Spinal cord (tissue), 10 donors: ENCODE measurements around the gene OMA1. TPM values are rescaled to one million over a fixed set of nuclear protein-coding genes. Genes with fewer than 3 reads are reported as not detected.

Source experiments
- DNase-seq, 6 donors: peaks; one replicate each; pipeline versions ENCODE4 v3.0.0 to v3.0.0-alpha.2; 2013 to 2015; ENCODE audit warnings: low spot score in 6 of 6, low read depth in 4 of 6
- H3K27ac ChIP-seq: one replicate; pipeline ENCODE4 v1.5.1; 2013; ENCODE audit warnings: low read depth, low read length, control low read depth
- H3K27me3 ChIP-seq: one replicate; pipeline ENCODE4 v1.6.1; 2013; ENCODE audit warnings: low read length; ENCODE audit not compliant: control insufficient read depth, insufficient read depth
- H3K36me3 ChIP-seq: one replicate; pipeline ENCODE4 v1.6.1; 2013; ENCODE audit warnings: low read length; ENCODE audit not compliant: control insufficient read depth, insufficient read depth
- H3K4me1 ChIP-seq: one replicate; pipeline ENCODE4 v1.6.1; 2013; ENCODE audit warnings: low read length; ENCODE audit not compliant: control insufficient read depth, insufficient read depth
- H3K4me3 ChIP-seq: one replicate; pipeline ENCODE4 v1.5.1; 2013; ENCODE audit warnings: low read depth, low read length, control low read depth
- H3K9me3 ChIP-seq: one replicate; pipeline ENCODE4 v1.6.1; 2013; ENCODE audit warnings: low read length; ENCODE audit not compliant: control insufficient read depth, insufficient read depth
- WGBS: methylation state at CpG from one replicate; pipeline ENCODE4 v1.1.5; 2013; ENCODE audit warnings: missing lambda C conversion rate; ENCODE audit not compliant: insufficient coverage; 5-methylcytosine and 5-hydroxymethylcytosine counted together
- polyA plus RNA-seq, 2 donors: library from polyadenylated mRNA; unstranded; fragments of 120-200 nt; gene quantifications; one replicate each; pipeline ENCODE4 v1.2.1, GENCODE V29; 2013; ENCODE audit not compliant: insufficient read length in 2 of 2
- total RNA-seq, 2 donors: library from RNA; depleted of rRNA in 1 of 2; stranded (reverse); fragments of 120-200 nt in 1 of 2; fragments of >200 nt in 1 of 2; gene quantifications; one replicate each; pipeline versions ENCODE4 v1.2.3 to v1.2.4, GENCODE V29; 2013 to 2014
- donor health status: healthy.

Gene OMA1
- total and polyA plus RNA-seq, 4 donors, result 11.3 to 48.0 (median 21.7) TPM

- DNase-seq, result peak in 2 of 6 donors; percentile 77 to 86
- Histone ChIP-seq H3K4me1 (peaks cover 7% of the 10 kb centered on the region), H3K9me3 (no peaks in the 10 kb centered on the region), H3K27me3 (no peaks in the 10 kb centered on the region), H3K36me3 (no peaks in the 10 kb centered on the region), H3K27ac (no peak overlapping the region), H3K4me3 (no peak overlapping the region)
- WGBS, result 65% methylated on average over 4 of the region's 6 CpGs
Observed at GRCh38 chr1:58442114-58442513, 104.4 kb downstream of the OMA1 start.

- Histone ChIP-seq H3K27ac (no peak overlapping the region), H3K4me1 (peaks cover 7% of the 10 kb centered on the region), H3K4me3 (no peak overlapping the region), H3K27me3 (no peaks in the 10 kb centered on the region), H3K9me3 (no peaks in the 10 kb centered on the region), H3K36me3 (no peaks in the 10 kb centered on the region)
- 25% methylated on average over 2 of the region's 10 CpGs for WGBS
- DNase-seq, result peak in 2 of 6 donors; percentile 62 to 77
Observed at GRCh38 chr1:58441699-58442098, 104.8 kb downstream of the OMA1 start.

GRCh38 chr1:58440696-58441095 lies 105.8 kb downstream of the OMA1 start:
- no peak for DNase-seq
- H3K4me3 ChIP-seq, result no peak overlapping the region
- H3K27ac ChIP-seq, result no peak overlapping the region
- WGBS, result 52% methylated on average over 4 of the region's 5 CpGs
- H3K4me1 ChIP-seq, result peaks cover 7% of the 10 kb centered on the region
- H3K36me3 ChIP-seq, result no peaks in the 10 kb centered on the region
- no peaks in the 10 kb centered on the region for H3K9me3 ChIP-seq
- no peaks in the 10 kb centered on the region for H3K27me3 ChIP-seq

- no peaks in the 10 kb centered on the region for H3K36me3 ChIP-seq
- no peaks in the 10 kb centered on the region for H3K27me3 ChIP-seq
- no peaks in the 10 kb centered on the region for H3K9me3 ChIP-seq
- H3K4me3 ChIP-seq, result no peak overlapping the region
- peaks cover 7% of the 10 kb centered on the region for H3K4me1 ChIP-seq
- no peak overlapping the region for H3K27ac ChIP-seq
- DNase-seq, result no peak
- 89% methylated on average over 3 of the region's 4 CpGs for WGBS
Observed at GRCh38 chr1:58439946-58440345, 106.6 kb downstream of the OMA1 start.

GRCh38 chr1:58438468-58438867 lies 108.1 kb downstream of the OMA1 start:
- H3K27me3 ChIP-seq, result no peaks in the 10 kb centered on the region
- H3K36me3 ChIP-seq, result no peaks in the 10 kb centered on the region
- H3K27ac ChIP-seq, result no peak overlapping the region
- H3K4me1 ChIP-seq, result peaks cover 7% of the 10 kb centered on the region
- H3K9me3 ChIP-seq, result no peaks in the 10 kb centered on the region
- H3K4me3 ChIP-seq, result no peak overlapping the region
- no peak for DNase-seq
- 64% methylated on average over 6 of the region's 6 CpGs for WGBS

GRCh38 chr1:58437623-58438022 lies 108.9 kb downstream of the OMA1 start:
- WGBS, result 91% methylated on average over 1 of the region's 3 CpGs
- peaks cover 11% of the 10 kb centered on the region for H3K4me1 ChIP-seq
- no peaks in the 10 kb centered on the region for H3K36me3 ChIP-seq
- no peak for DNase-seq
- no peaks in the 10 kb centered on the region for H3K9me3 ChIP-seq
- H3K4me3 ChIP-seq, result no peak overlapping the region
- H3K27me3 ChIP-seq, result no peaks in the 10 kb centered on the region
- no peak overlapping the region for H3K27ac ChIP-seq

- H3K4me1 ChIP-seq, result peaks cover 8% of the 10 kb centered on the region
Observed at GRCh38 chr1:58436615-58437297, 109.8 kb downstream of the OMA1 start.

GRCh38 chr1:58435376-58435775 lies 111.2 kb downstream of the OMA1 start:
- Histone ChIP-seq H3K27ac (no peak overlapping the region), H3K4me3 (no peak overlapping the region), H3K27me3 (no peaks in the 10 kb centered on the region), H3K4me1 (peaks cover 6% of the 10 kb centered on the region), H3K36me3 (no peaks in the 10 kb centered on the region), H3K9me3 (no peaks in the 10 kb centered on the region)
- WGBS, result 89% methylated on average over 3 of the region's 4 CpGs
- no peak for DNase-seq

More at GRCh38 chr1:58436615-58437297, 109.8 kb downstream of the OMA1 start:
- no peak overlapping the region for H3K4me3 ChIP-seq
- H3K27ac ChIP-seq, result no peak overlapping the region
- DNase-seq, result no peak
- H3K36me3 ChIP-seq, result no peaks in the 10 kb centered on the region
- no peaks in the 10 kb centered on the region for H3K27me3 ChIP-seq
- WGBS, result 100% methylated on average over 1 of the region's 5 CpGs
- no peaks in the 10 kb centered on the region for H3K9me3 ChIP-seq

GRCh38 chr1:58434607-58435006 lies 111.9 kb downstream of the OMA1 start:
- H3K4me3 ChIP-seq, result no peak overlapping the region
- no peaks in the 10 kb centered on the region for H3K9me3 ChIP-seq
- DNase-seq, result no peak
- no peak overlapping the region for H3K27ac ChIP-seq
- H3K4me1 ChIP-seq, result peaks cover 6% of the 10 kb centered on the region
- WGBS, result 100% methylated on average over 2 of the region's 2 CpGs
- H3K36me3 ChIP-seq, result no peaks in the 10 kb centered on the region
- H3K27me3 ChIP-seq, result no peaks in the 10 kb centered on the region

GRCh38 chr1:58434181-58434580 lies 112.3 kb downstream of the OMA1 start:
- H3K4me3 ChIP-seq, result no peak overlapping the region
- H3K27me3 ChIP-seq, result no peaks in the 10 kb centered on the region
- DNase-seq, result no peak
- H3K4me1 ChIP-seq, result peaks cover 6% of the 10 kb centered on the region
- no peaks in the 10 kb centered on the region for H3K36me3 ChIP-seq
- no peaks in the 10 kb centered on the region for H3K9me3 ChIP-seq
- H3K27ac ChIP-seq, result no peak overlapping the region
- 58% methylated on average over 2 of the region's 2 CpGs for WGBS
